K562 (cell line): ENCODE measurements around the gene GRIK1. TPM values are rescaled to one million over a fixed set of nuclear protein-coding genes. Genes with fewer than 3 reads are reported as not detected.

Experiments used
- ATAC-seq: fragments of 200-7000 bp; cut with Tn5 transposase; 3 replicates; pipeline ENCODE4 v1.9.1; 2020; ENCODE audit warnings: moderate library complexity
- BruUV-seq: library from RNA; stranded (reverse); fragments of 400-500 nt; replicated peaks from 2 replicates; lab custom pipeline; 2021; lab: Mats Ljungman, UMichigan
- CTCF ChIA-PET: fragments of 300-600 bp; formaldehyde crosslinking; extraction: SDS; loops from one replicate; lab custom pipeline; 2021; ENCODE audit warnings: low intra/inter-chr PET ratio; lab: Yijun Ruan, JAX
- POLR2A ChIA-PET: fragments of 300-600, 350-650 bp; sonication (Branson Sonifier 250); formaldehyde crosslinking; extraction: SDS; loops from one replicate; lab custom pipeline; 2021; ENCODE audit warnings: antibody characterized with exemption, inconsistent platforms; lab: Yijun Ruan, JAX
- DNase-seq, 4 experiments: peaks; one replicate each; pipeline versions ENCODE4 v3.0.0 to v3.0.0-alpha.2; 2011 to 2018; ENCODE audit warnings: low spot score in 3 of 4, mixed read lengths in 3 of 4; ENCODE audit errors: extremely low read depth in 1 of 4
- FAIRE-seq: peaks from 2 replicates; lab custom pipeline; 2011; peaks lifted over from hg19 to GRCh38; lab: Jason Lieb, UNC
- H2AFZ ChIP-seq: 2 replicates; pipeline ENCODE4 v1.6.0; 2011; ENCODE audit warnings: low read depth, low read length, control low read depth, inconsistent platforms
- H3K27ac ChIP-seq: fragments of 200-600 bp; 3 replicates; pipeline ENCODE4 v1.8.0; 2011; ENCODE audit warnings: low read depth, mild to moderate bottlenecking, control low read depth, inconsistent platforms, low read length, moderate library complexity, mixed read lengths; ENCODE audit errors: extremely low read depth
- H3K27me3 ChIP-seq, 2 experiments: fragments of 300-600 bp in 1 of 2; 2 replicates in 1 of 2; 3 replicates in 1 of 2; pipeline versions ENCODE4 v1.6.0 to v1.8.0; 2011; ENCODE audit warnings: inconsistent platforms in 2 of 2, low read length in 2 of 2, mild to moderate bottlenecking in 1 of 2, mixed read lengths in 1 of 2, moderate library complexity in 1 of 2; ENCODE audit not compliant: control insufficient read depth in 2 of 2, insufficient read depth in 2 of 2
- H3K36me3 ChIP-seq: fragments of 300-600 bp; 3 replicates; pipeline ENCODE4 v1.8.0; 2011; ENCODE audit warnings: mild to moderate bottlenecking, low read length, inconsistent platforms; ENCODE audit not compliant: control insufficient read depth, insufficient read depth
- H3K4me1 ChIP-seq, 2 experiments: fragments of 200-600 bp in 1 of 2; replicated peaks in 1 of 2; 2 replicates in 1 of 2; 3 replicates in 1 of 2; pipeline versions ENCODE4 v1.5.1 to v1.8.0; 2011; ENCODE audit warnings: inconsistent platforms in 2 of 2, low read length in 2 of 2, mild to moderate bottlenecking in 1 of 2, mixed read lengths in 1 of 2, moderate library complexity in 1 of 2; ENCODE audit not compliant: control insufficient read depth in 2 of 2, insufficient read depth in 2 of 2
- H3K4me2 ChIP-seq: 2 replicates; pipeline ENCODE4 v1.6.1; 2011; ENCODE audit warnings: low read length, control low read depth, inconsistent platforms, mixed read lengths; ENCODE audit not compliant: insufficient read depth
- H3K4me3 ChIP-seq: fragments of 200-600 bp; sonication (generic), shearing (Covaris generic); 2 replicates; pipeline ENCODE4 v1.5.1; 2016; ENCODE audit warnings: control low read depth, inconsistent platforms
- H3K79me2 ChIP-seq: fragments of 200-600 bp; 3 replicates; pipeline ENCODE4 v1.8.0; 2011; ENCODE audit warnings: low read length, inconsistent platforms; ENCODE audit not compliant: control insufficient read depth, insufficient read depth
- H3K9ac ChIP-seq, 2 experiments: 2 replicates each; pipeline versions ENCODE4 v1.6.0 to v1.6.1; 2011; ENCODE audit warnings: low read depth in 2 of 2, low read length in 2 of 2, control low read depth in 1 of 2, inconsistent platforms in 1 of 2, mild to moderate bottlenecking in 1 of 2, mixed read lengths in 1 of 2; ENCODE audit not compliant: insufficient read depth in 1 of 2
- H3K9me1 ChIP-seq: one replicate; pipeline ENCODE4 v1.6.0; 2011; ENCODE audit warnings: inconsistent platforms, mild to moderate bottlenecking, low read length, moderate library complexity; ENCODE audit not compliant: control insufficient read depth, insufficient read depth
- H3K9me3 ChIP-seq: replicated peaks from 2 replicates; pipeline ENCODE4 v1.5.1; 2011; ENCODE audit warnings: low read depth, low read length, inconsistent platforms; ENCODE audit not compliant: control insufficient read depth, insufficient read depth
- H4K20me1 ChIP-seq: replicated peaks from 2 replicates; pipeline ENCODE4 v1.6.1; 2011; ENCODE audit warnings: low read length, inconsistent platforms, mixed read lengths; ENCODE audit not compliant: control insufficient read depth, insufficient read depth
- BACH1 ChIP-seq: fragments of 200-800 bp; sonication (Bioruptor generic); IDR thresholded peaks from 2 replicates; pipeline ENCODE4 v1.6.1; 2016; ENCODE audit warnings: missing genetic modification characterization, missing compliant biosample characterization
- CBFA2T3 ChIP-seq: fragments of 450-650 bp; IDR thresholded peaks from 2 replicates; pipeline ENCODE4 v1.6.1; 2017
- CBFB ChIP-seq: sonication (generic); formaldehyde crosslinking; IDR thresholded peaks from 2 replicates; pipeline ENCODE4 v1.4.0; 2020; ENCODE audit warnings: mild to moderate bottlenecking, missing genetic modification reagents
- CXXC5 ChIP-seq: fragments of 250-450 bp; sonication (Bioruptor Pico); IDR thresholded peaks from 2 replicates; pipeline ENCODE4 v1.8.0; 2022; ENCODE audit warnings: inconsistent platforms, mild to moderate bottlenecking, moderate library complexity
- ERF ChIP-seq: fragments of 450-650 bp; formaldehyde crosslinking; IDR thresholded peaks from 2 replicates; pipeline ENCODE4 v1.4.0; 2020; ENCODE audit warnings: mild to moderate bottlenecking, mixed read lengths
- EZH2 ChIP-seq: IDR thresholded peaks from 2 replicates; pipeline ENCODE4 v1.6.1; 2012; ENCODE audit warnings: low read depth, mild to moderate bottlenecking, inconsistent platforms, low read length, borderline replicate concordance
- FOXK2 ChIP-seq, 2 experiments: fragments of 450-650 bp; IDR thresholded peaks in 1 of 2; conservative IDR thresholded peaks in 1 of 2; 2 replicates each; pipeline ENCODE4 v1.6.1; 2016; ENCODE audit warnings: low read depth in 2 of 2, mild to moderate bottlenecking in 1 of 2
- HINFP ChIP-seq: fragments of 450-650 bp; conservative IDR thresholded peaks from 2 replicates; pipeline ENCODE4 v1.6.1; 2016; ENCODE audit warnings: missing genetic modification characterization, low read depth, mild to moderate bottlenecking, control low read depth, missing compliant biosample characterization
- KDM1A ChIP-seq, 2 experiments: fragments of 450-650 bp; IDR thresholded peaks; 2 replicates each; pipeline ENCODE4 v1.6.1; 2016; ENCODE audit warnings: mild to moderate bottlenecking in 2 of 2
- MAFK ChIP-seq: IDR thresholded peaks from 2 replicates; pipeline ENCODE4 v1.6.1; 2011; ENCODE audit warnings: low read length, improper control_type of control experiment
- NFE2 ChIP-seq: IDR thresholded peaks from 2 replicates; pipeline ENCODE4 v1.6.1; 2014; ENCODE audit warnings: antibody characterized with exemption, low read depth
- PRMT5 ChIP-seq: sonication (generic); formaldehyde crosslinking; IDR thresholded peaks from 2 replicates; pipeline ENCODE4 v1.5.0; 2020; ENCODE audit warnings: missing genetic modification reagents
- PYGO2 ChIP-seq: fragments of 450-650 bp; IDR thresholded peaks from 2 replicates; pipeline ENCODE4 v1.6.1; 2016; ENCODE audit warnings: mild to moderate bottlenecking, missing genetic modification characterization, moderate library complexity, missing compliant biosample characterization
- RBM34 ChIP-seq: fragments of 200-400 bp; formaldehyde crosslinking; IDR thresholded peaks from 2 replicates; pipeline ENCODE4 v1.6.1; 2018; ENCODE audit warnings: low read length, borderline replicate concordance; ENCODE audit not compliant: insufficient read depth
- SRSF9 ChIP-seq: fragments of 200-400 bp; formaldehyde crosslinking; IDR thresholded peaks from 2 replicates; pipeline ENCODE4 v1.6.1; 2017; ENCODE audit warnings: low read depth, low read length, borderline replicate concordance
- STAT5B ChIP-seq: fragments of 250-450 bp; sonication (Bioruptor Pico); IDR thresholded peaks from 2 replicates; pipeline ENCODE4 v1.8.0; 2021; ENCODE audit warnings: mild to moderate bottlenecking, inconsistent platforms
- TSC22D4 ChIP-seq: fragments of 450-650 bp; IDR thresholded peaks from 2 replicates; pipeline ENCODE4 v1.6.1; 2016; ENCODE audit warnings: missing genetic modification characterization, missing biosample characterization, control low read depth
- ZBTB5 ChIP-seq: fragments of 450-650 bp; IDR thresholded peaks from 2 replicates; pipeline ENCODE4 v1.6.1; 2017; ENCODE audit warnings: antibody characterized with exemption
- ZC3H11A ChIP-seq: IDR thresholded peaks from 2 replicates; pipeline ENCODE4 v1.6.1; 2012; ENCODE audit warnings: low read depth, low read length, improper control_type of control experiment
- ZNF75A ChIP-seq: fragments of 450-650 bp; formaldehyde crosslinking; IDR thresholded peaks from 2 replicates; pipeline ENCODE4 v1.4.0; 2020; ENCODE audit warnings: mild to moderate bottlenecking
- ZZZ3 ChIP-seq: fragments of 450-650 bp; IDR thresholded peaks from 2 replicates; pipeline ENCODE4 v1.6.1; 2016; ENCODE audit warnings: antibody characterized with exemption, mild to moderate bottlenecking, moderate library complexity
- WGBS: fragments of 100-300 bp; shearing (Covaris generic); methylation state at CpG from one replicate; pipeline ENCODE4 v1.1.6; 2016; ENCODE audit warnings: low coverage, mixed read lengths; ENCODE audit not compliant: insufficient coverage; ENCODE audit errors: missing lambda C conversion rate; 5-methylcytosine and 5-hydroxymethylcytosine counted together
- in situ Hi-C: fragments of 300-500 bp; cut with MboI; formaldehyde crosslinking; loops from 4 replicates; pipeline ENCODE4 v1.15.0; 2018; ENCODE audit warnings: inconsistent platforms, mixed read lengths
- intact Hi-C: fragments of 100-400 bp; cut with micrococcal nuclease; formaldehyde crosslinking; loops from 2 replicates; pipeline ENCODE4 v1.14.2; 2022
- polyA plus RNA-seq, 8 experiments: library from polyadenylated mRNA; depleted of rRNA in 4 of 8; stranded (reverse) in 5 of 8; unstranded in 3 of 8; fragments of >200 nt; fragmentation: Nextera tagmentation in 2 of 8; fragmentation: Illumina TruSeq in 1 of 8; extraction: Ambion mirVana in 2 of 8; extraction: Trizol in 1 of 8; gene quantifications; 2 replicates each; pipeline versions ENCODE4 v1.2.1 to v1.2.3, GENCODE V29; 2011 to 2014; ENCODE audit warnings: inconsistent platforms in 1 of 8, missing spikeins in 1 of 8
- total RNA-seq, 7 experiments: library from RNA; depleted of rRNA in 6 of 7; stranded (reverse); fragments of >200 nt in 6 of 7; fragmentation: Illumina TruSeq in 2 of 7; extraction: Trizol in 2 of 7; gene quantifications; 2 replicates each; pipeline versions ENCODE4 v1.2.1 to v1.2.3, GENCODE V29; 2011 to 2021; ENCODE audit warnings: low replicate concordance in 1 of 7

GRIK1 gene
- total and polyA plus RNA-seq, 9 of the 15 experiments (the other 6 are each of a cell fraction or from before 2014, with no cell fraction given), result 0.17 to 2.8 (median 0.53) TPM

- H4K20me1 ChIP-seq, result no peaks in the 10 kb centered on the region
- TF ChIP-seq SRSF9 (no peak), ZBTB5 (peak; percentile 73; the same call in 1 of the 2 replicates), KDM1A (IDR thresholded peaks at IDR 0.05) (peak; percentile 36 to 55; a peak in 2 of 4 replicates), HINFP (tag) (peak; percentile 53; the same call in 1 of the 2 replicates), PRMT5 (no peak), TSC22D4 (no peak), ZNF75A (no peak), ZC3H11A (no peak), ZZZ3 (no peak), RBM34 (no peak), NFE2 (no peak), STAT5B (no peak), MAFK (no peak), CBFB (no peak), ERF (CRISPR knock-in tag) (no peak), BACH1 (tag) (no peak), PYGO2 (tag) (no peak), CXXC5 (CRISPR knock-in tag) (no peak), CBFA2T3 (0 out of 2 replicates have a peak, but pooled peaks have one; percentile 9), FOXK2 (conservative IDR thresholded peaks at IDR 0.05 in 1 of 2, IDR thresholded peaks at IDR 0.05 in 1 of 2; ENCODE audit: low read depth in 2 of 2) (no peak), EZH2 (no peak)
- no peak overlapping the region for H3K4me3 ChIP-seq
- ChIA-PET CTCF (no interaction called here), POLR2A (interaction anchor here (0.6 to 0.9 kb wide), 2 partner anchors 19 to 21 kb away, joined by 3 read pairs; no protein-coding TSS in a partner anchor)
- H3K4me2 ChIP-seq, result no peak overlapping the region
- peaks cover 3% of the 10 kb centered on the region; the same call in 1 of the 2 replicates for H3K9me3 ChIP-seq
- ATAC-seq (no peak), DNase-seq (peak in 1 of 4 experiments; percentile 17), FAIRE-seq (no peak)
- H3K4me1 ChIP-seq, result peaks cover 0 to 5% of the 10 kb centered on the region in 2 experiments; a peak in 2 of 5 replicates
- in situ Hi-C loops (no loop called here), intact Hi-C loops (no loop called here)
- no peaks in the 10 kb centered on the region for H3K36me3 ChIP-seq
- no peak overlapping the region for H3K27ac ChIP-seq
- WGBS, result 47% methylated on average over 2 of the region's 2 CpGs
- no peak overlapping the region for H3K9ac ChIP-seq
- BruUV-seq, result no TSS peak
- H3K79me2 ChIP-seq, result no peaks in the 10 kb centered on the region
- no peak overlapping the region for H2AFZ ChIP-seq
- no peaks in the 10 kb centered on the region for H3K27me3 ChIP-seq
- H3K9me1 ChIP-seq, result no peaks in the 10 kb centered on the region
These were observed 217.8 kb downstream of the GRIK1 start for GRCh38 chr21:29721964-29722363.
